Left lobe of liver (tissue), 2 donors: ENCODE measurements around the gene TNFRSF21. TPM values are rescaled to one million over a fixed set of nuclear protein-coding genes. Genes with fewer than 3 reads are reported as not detected.

Source experiments
- ATAC-seq: fragments of 200-7000 bp; cut with Tn5 transposase; one replicate; pipeline ENCODE4 v1.9.1; 2020; ENCODE audit warnings: mild to moderate bottlenecking, moderate library complexity
- DNase-seq: peaks from one replicate; pipeline ENCODE4 v3.0.0-alpha.2; 2020; ENCODE audit warnings: low spot score
- total RNA-seq: library from RNA; stranded (reverse); gene quantifications from one replicate; pipeline ENCODE4 v1.2.1, GENCODE V29; 2021
- donor health status: DM: no; HTN: no; CAD: no; lungs with moderate emphysema.
- donor health status: DM: no; HTN: yes; CAD: no.

Gene TNFRSF21
- total RNA-seq, 1 donor from 2014 or later, result 2.8 TPM

- no peak for ATAC-seq
- DNase-seq, result no peak
Measured at GRCh38 chr6:47254051-47254450, 55.7 kb downstream of the TNFRSF21 start.

- DNase-seq (no peak), ATAC-seq (no peak)
Measured at GRCh38 chr6:47253136-47253535, 56.6 kb downstream of the TNFRSF21 start.

DNA sequence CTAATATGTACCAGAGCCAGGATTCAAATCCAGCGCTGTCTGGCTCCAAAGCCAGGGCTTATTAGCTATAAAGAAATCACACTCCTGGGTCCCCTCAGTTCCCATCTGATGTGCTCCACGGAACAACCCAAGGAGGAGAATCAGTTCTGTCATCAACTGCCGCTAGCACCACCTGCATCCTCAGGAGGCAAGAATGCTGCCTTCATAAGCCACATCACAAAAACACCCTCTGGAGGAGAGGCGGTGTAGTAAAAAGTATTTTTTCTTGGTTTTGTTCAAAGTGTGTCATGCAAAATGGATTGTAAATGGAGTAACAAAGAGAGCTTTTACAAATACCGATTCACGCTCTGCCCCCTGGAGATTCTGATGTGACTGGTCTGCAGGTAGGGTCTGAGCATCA lies 57.1 kb downstream of the TNFRSF21 start:
- no peak for DNase-seq
- ATAC-seq, result no peak

GRCh38 chr6:47251396-47251795 lies 58.3 kb downstream of the TNFRSF21 start:
- DNase-seq, result no peak

DNA sequence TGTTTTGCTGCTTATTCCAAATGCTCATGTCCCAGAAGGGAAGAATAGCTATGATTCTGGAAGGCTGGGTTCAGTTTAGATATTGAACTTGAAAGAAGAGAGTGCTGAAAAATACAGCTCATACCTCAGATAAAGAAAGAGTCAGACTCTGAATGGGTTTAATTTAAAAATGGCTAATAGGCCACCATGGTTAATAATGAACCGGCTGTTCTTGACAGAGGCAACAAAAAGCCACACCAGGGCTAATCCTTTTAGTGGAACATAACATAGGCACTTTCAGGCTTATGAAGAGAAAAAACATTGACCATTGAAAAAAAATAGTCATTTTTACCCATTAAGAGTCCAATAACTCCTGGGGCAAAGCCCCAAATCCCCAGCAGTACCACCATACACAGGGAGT lies 59.4 kb downstream of the TNFRSF21 start:
- no peak for ATAC-seq
- no peak for DNase-seq

More at GRCh38 chr6:47251396-47251795, 58.3 kb downstream of the TNFRSF21 start:
- no peak for ATAC-seq

DNA sequence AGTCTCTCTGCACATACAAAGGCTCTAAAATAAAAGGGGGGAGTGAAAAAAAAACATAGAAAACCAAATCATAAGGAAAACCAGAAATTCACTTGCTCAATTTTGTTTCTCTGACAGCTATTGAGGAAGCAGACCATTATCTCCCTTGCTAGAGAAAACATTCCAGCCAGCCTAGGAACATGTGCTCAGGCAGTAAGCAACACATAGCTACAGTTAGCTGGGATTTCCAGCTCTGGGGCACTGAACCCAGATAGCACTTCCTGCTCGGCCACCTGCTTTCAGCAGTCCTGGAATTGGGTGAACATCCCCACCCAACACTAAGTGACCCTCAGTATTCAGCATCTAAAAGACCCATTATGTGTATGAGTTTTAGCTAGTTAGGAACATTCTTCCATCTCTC lies 61.3 kb downstream of the TNFRSF21 start:
- DNase-seq, result no peak
- peak; percentile 16 for ATAC-seq

DNA sequence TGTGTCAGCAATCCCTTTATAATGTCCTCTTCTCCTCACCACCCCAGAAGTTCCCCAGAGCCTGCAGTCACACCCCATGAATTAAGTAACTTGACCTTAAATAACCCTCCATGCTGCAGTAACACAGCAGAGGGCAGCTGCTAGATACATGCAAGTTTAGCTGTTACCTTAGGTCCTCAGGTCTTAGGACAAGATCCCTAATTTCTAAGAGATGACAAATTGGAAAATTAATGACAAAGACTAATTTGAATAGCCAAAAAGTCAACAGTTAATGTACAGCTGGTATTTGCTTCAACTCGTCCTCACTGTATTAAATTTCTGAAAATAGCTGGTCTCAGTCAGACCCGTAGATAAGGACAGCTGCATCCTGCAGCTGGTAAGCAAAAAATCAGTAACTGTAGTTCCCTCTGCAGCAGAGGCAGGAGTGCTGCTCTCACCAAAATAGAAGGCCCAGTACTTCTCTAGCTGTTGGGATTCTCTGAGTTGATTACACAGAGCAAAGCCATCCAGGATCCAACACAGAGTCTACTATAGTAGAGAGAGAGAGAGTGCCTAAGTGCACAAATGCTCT lies 62.4 kb downstream of the TNFRSF21 start:
- peak; percentile 72 for ATAC-seq
- no peak for DNase-seq

DNA sequence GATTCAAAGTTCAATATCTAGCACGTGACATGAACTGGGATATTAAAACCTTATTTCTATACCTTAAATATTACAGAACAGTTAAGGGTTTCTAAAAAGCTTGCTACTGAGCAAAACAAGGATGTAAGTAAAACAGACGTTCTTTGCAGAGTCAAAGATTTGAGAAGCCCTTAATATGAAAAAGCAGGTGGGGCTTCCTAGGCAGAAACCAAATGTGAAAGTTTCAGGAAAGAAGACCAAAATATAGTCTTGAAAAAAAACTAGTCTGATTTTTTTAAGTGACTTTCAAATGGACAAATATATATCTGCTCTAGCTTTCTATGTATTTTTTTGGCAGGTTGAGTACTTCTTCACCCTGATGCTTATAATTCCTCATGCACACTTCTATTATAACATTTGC lies 63.2 kb downstream of the TNFRSF21 start:
- DNase-seq (no peak), ATAC-seq (no peak)

- no peak for DNase-seq
Measured at GRCh38 chr6:47245745-47246371, 63.8 kb downstream of the TNFRSF21 start.

DNA sequence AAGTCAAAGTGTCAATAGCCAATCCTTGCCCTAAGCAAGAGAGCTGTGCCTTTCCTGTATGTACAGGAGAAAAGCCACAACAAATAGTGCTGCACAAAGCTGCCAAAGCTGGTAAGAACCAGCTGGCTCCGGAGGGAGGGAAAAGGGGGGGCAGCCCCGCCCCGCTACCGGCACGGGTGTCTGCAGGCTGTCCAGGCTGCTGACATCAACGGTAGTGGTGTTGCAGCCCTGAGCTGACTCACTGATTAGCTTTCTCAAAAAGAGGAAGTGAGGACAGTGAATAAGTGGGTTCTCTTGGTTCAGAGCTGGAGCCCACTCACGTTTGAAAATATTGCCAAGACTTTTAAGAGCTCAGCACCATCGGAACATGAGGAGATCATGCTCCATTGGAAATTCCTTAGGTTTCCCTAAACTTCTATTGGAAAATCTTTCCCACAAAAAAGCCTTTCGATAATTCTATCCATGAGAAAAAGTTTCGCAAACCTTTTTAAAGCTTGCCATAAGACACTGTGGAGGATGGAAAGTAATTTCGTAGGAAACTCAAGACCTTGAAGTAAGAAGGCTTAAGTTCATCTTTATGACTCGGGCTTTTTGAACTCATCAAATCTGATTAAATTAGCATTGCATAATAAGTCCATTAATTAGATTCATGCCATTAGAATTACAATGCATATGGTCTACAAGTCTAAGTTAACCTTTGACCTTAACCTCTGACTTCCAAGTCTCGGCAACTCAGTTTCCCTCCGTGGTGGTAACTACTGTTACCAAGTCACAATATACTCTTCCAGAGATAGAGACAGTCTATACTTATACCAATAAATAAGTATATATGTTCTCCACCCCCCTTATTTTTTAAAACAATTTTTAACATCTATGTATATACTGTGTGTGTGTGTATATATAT lies 67.0 kb downstream of the TNFRSF21 start:
- DNase-seq (peak; percentile 59), ATAC-seq (peak; percentile 83)

More at GRCh38 chr6:47245745-47246371, 63.8 kb downstream of the TNFRSF21 start:
- no peak for ATAC-seq

DNA sequence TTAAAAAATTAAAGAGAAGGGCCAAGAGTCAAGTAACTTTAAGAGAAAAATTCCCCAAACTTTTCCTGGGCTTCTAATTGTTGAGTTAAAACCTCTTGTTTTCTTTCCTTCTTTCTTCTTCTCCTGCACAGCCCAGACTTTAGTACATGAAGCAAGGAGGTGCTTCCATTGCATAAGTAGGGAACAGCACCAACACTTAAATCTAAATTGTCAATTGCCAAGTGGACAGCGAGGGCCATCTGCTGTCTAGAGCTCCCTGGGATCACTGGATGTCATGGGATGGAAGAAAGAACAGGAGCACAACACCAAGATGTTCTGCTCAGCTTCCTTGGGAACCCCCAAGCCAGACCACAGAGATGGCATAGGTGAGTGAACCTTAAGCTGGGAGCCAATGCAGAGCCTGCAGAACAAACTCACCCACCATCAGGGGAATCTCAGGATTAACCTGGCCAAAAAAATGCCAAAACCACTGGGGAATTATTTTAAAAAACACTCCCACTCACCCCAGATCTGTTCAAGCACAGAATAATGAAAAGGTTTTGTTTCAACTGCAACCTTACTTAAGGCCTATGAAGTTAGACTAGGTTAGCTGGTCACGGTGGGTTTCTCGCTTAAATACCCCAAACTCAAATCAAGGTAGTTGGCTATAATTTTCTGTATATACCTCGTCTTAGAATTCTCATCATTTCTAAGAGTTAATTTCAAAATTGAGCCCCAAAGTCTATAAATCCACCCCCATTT lies 67.8 kb downstream of the TNFRSF21 start:
- ATAC-seq (no peak), DNase-seq (no peak)

DNA sequence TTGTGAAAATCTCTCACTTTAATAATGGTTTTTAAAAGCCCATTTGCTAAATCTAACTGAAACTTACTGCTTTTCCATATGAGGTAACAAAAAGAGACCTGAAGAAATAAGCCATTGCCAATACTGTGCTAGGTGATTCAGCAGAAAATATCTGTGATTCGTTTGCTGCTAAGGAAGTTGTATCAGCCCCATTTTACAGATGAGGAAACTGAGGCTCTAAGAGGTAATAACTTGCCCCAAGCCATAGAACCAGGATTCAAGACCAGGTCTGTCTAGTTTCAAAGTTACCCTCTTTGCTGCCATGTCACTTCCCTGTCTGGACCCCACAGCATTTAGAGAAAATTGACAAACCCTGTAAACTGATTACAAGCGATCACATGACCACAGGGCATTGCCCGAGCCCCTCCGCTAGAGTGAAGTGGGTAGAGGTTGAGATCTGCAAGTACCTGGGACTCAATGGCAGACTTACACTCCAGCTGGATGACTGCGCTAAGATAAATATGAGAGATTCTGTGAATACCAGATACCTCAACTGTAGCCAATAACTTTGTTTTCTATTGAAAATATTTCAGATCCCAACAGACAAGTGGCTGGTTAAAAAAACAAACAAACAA lies 69.3 kb downstream of the TNFRSF21 start:
- DNase-seq, result no peak
- ATAC-seq, result no peak

DNA sequence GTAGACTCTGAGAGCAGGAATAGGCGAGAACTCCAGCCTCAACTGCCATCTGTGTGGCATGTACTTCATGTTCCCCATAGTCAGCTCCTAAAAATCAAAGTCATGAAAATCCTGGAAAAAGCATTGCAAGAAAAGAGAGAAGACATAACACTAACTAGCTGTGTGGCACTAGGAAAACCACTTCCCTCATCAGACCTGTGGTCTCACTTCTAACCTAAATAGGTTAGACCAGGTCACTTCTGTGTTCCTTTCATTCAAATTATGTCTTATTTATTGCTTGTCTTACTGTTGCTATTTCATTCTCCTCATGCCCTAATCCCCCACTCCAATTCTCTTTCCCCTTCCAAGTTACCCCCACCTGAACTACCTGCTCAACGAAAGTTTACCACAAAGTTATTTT lies 70.2 kb downstream of the TNFRSF21 start:
- ATAC-seq (no peak), DNase-seq (no peak)

DNA sequence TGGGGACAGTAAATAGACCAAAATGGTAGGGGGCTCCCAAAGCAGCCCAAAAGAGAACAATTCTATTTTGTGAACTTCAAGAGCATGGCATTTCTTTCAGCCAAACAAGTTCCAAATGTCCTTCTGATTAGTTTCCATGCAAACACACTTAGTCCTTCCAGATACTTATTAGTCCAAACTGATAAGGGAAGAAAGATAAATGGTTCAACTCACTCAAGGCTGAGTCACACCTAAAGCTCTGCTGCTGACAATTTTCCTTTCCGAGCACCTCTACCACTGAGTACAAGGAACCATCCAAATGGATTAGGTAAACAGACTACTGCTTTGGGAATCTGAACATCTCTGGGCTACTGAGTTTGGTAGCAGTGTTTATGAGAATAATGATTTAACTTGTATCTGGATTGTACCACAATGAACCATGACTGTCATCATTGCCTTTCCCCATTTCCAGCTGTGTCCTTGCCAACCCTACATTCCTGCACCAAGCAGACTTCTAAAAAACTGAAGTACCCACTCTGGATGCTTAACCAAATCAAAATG lies 71.2 kb downstream of the TNFRSF21 start:
- no peak for DNase-seq
- ATAC-seq, result no peak

- DNase-seq (no peak), ATAC-seq (no peak)
Measured at GRCh38 chr6:47237196-47237595, 72.5 kb downstream of the TNFRSF21 start.

- DNase-seq (no peak), ATAC-seq (peak; percentile 41)
Measured at GRCh38 chr6:47235964-47236760, 73.5 kb downstream of the TNFRSF21 start.

- ATAC-seq, result no peak
- DNase-seq, result no peak
Measured at GRCh38 chr6:47235421-47235820, 74.3 kb downstream of the TNFRSF21 start.

- DNase-seq, result no peak
- ATAC-seq, result no peak
Measured at GRCh38 chr6:47234266-47234933, 75.3 kb downstream of the TNFRSF21 start.

- no peak for DNase-seq
- ATAC-seq, result no peak
Measured at GRCh38 chr6:47231151-47231550, 78.6 kb downstream of the TNFRSF21 start.
